Activated T-helper 1 cell treated with anti-CD3 and anti-CD28 coated beads, Interleukin-2, amount 50 U/mL, for 16 hours (primary cell): ENCODE data around the gene PHLPP1.

Source experiments
- DNase-seq, 2 donors: peaks; one replicate each; pipeline ENCODE4 v3.0.0-alpha.2; 2020; ENCODE audit warnings: low read depth in 1 of 2, low spot score in 1 of 2

The PHLPP1 gene

DNA sequence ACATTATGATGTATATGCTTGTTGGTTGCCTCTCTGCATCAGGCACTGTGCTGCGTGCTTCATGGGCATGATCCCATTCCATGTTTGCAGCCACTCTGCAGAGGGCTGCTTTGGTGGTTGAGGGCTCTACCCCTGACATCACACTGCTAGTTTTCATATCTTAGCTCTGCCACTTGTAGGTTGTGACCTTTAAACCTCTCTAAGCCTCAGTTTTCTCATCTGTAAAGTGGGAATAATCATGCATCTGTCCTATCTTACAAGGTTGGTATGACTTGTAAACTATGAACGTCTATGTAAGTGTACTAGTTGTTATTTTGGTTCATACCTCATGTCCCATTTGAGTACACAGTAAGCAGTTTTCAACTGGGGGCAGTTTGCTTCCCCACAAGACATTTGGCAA lies 260.4 kb downstream of the PHLPP1 start:
- no peak for DNase-seq

DNA sequence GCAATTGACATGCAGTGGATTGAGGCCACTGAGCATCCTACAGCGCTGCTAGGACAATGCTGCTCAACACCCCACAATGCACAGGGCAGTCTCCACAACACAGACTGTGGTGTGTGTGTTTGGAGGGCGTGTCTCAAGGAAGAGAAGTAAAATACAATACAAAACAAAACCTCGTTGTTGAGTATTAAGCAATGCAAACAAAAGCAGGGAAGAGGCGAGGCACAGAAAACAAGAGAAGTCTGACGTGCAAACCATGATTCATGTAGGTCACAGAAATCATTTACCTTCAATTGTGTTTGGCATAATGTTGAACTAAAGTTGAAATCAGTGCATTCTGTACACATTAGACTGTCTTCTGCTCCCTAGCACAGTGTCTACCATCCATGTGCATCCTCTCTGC lies 260.9 kb downstream of the PHLPP1 start:
- DNase-seq: no peak

DNA sequence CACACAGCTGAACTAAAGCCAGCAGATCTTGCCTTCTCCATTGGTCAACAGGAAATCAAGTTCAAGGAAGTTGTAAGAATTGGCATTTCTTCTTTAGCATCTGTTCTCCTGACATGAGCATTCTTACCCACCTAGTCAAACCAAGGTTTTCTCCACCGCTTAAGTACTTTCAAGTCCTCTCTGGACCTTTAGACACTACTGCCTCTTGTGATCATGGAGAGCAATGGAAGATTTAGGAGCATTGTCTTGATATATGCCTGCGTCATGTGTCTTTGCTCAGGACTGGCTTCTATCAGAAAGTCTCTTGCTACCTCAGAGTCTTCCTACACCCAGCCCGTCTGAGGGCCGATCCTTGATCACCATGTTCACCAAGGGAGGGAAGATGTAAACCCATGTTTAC lies 262.2 kb downstream of the PHLPP1 start:
- no peak for DNase-seq

DNA sequence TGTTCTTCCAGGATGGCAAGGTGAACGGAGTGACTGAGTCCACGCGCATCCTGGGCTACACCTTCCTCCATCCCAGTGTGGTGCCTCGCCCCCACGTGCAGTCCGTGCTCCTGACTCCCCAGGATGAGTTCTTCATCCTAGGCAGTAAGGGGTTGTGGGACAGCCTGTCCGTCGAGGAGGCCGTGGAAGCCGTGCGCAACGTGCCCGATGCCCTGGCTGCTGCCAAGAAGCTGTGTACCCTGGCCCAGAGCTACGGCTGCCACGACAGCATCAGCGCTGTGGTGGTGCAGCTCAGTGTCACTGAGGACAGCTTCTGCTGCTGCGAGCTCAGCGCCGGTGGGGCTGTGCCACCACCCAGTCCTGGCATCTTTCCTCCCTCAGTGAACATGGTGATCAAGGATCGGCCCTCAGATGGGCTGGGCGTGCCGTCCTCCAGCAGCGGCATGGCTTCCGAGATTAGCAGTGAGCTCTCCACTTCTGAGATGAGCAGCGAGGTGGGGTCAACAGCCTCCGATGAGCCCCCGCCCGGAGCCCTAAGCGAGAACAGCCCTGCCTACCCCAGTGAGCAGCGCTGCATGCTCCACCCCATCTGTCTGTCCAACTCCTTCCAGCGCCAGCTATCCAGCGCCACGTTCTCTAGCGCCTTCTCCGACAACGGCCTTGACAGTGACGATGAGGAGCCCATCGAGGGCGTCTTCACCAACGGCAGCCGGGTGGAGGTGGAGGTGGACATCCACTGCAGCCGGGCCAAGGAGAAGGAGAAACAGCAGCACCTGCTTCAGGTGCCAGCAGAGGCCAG lies 263.1 kb downstream of the PHLPP1 start:
- DNase-seq: no peak

DNA sequence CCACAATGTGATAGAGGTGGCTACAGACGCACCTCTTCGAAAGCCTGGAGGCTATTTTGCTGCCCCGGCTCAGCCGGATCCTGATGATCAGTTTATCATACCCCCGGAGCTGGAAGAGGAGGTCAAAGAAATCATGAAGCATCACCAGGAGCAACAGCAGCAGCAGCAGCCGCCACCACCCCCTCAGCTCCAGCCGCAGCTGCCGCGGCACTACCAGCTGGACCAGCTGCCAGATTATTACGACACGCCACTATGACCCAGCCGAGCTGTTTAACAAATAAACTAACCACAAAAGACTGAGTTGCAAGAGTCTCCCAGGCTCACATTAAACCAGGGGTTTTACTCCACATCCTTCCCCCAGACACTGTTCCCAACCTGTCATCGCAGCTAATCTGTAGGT lies 263.8 kb downstream of the PHLPP1 start:
- DNase-seq: no peak

DNA sequence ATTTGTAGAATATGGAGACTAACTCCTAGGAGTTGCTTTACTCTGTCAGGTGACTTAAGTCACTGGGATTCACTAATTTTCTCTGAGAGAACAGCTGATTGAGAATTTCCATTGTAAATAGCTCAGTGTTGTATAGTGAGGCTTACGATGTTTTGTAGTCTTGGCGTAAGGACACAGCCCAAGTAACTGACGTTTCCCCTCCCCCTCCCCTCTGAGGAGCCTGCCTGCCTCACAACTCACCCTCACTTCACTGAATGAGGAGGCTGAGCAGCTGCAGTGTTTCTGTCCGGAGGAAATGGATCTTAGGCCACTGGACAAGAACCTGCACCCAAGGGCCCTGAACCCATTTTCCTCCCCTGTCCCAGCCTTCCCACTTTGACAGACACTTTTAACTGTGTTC lies 264.6 kb downstream of the PHLPP1 start:
- DNase-seq: no peak

DNA sequence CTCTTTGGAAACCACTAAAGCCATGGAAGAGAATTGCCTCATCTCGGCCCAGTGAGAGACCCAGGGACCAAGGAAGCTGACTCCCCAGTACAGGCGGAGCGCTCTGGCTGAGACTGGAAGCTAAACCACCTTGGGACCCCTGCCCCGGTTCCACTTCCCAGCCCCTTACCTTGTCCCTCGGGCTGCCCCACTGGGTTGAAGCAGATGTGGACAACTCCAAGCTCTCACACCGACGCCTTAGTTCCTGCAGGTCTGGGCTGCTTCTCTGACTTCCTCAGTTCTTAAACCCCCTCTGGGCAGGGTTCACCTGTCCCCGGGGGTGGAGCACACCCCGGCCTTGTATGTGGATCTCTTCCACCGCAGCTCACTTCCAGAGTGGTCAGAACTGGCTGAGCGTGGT lies 266.2 kb downstream of the PHLPP1 start:
- DNase-seq: no peak

DNA sequence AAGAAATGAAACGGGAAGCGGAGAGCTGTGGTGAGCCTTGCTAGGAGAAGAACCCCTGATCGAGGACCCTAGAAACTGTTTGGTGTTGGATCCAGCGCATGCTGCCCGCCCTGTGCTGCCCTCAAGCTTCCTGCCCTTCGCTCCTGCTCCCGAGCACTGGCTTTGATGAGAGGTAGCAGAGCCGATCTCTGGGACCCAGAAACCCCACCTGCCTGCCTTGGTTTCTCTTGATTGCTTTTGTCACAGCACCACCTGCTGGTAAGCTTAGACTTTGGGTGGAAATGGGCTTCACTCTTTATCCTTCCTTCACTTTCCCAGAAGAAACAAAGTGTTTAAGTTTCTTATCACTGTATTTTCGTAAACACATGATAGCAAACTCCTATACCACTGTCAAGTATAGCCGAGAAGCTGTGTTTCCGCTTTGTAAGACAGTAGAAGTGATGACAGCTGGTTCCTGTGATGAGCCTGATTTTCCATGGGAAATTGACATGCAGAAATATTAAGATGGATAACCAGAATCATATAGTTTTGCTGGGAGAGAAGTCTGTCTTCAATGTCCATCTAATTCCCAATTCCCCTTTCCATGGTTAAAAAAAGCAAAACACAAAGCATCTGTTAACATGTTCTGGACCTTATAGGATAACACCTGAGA lies 267.4 kb downstream of the PHLPP1 start:
- peak in 1 of 2 donors; percentile 20 for DNase-seq

DNA sequence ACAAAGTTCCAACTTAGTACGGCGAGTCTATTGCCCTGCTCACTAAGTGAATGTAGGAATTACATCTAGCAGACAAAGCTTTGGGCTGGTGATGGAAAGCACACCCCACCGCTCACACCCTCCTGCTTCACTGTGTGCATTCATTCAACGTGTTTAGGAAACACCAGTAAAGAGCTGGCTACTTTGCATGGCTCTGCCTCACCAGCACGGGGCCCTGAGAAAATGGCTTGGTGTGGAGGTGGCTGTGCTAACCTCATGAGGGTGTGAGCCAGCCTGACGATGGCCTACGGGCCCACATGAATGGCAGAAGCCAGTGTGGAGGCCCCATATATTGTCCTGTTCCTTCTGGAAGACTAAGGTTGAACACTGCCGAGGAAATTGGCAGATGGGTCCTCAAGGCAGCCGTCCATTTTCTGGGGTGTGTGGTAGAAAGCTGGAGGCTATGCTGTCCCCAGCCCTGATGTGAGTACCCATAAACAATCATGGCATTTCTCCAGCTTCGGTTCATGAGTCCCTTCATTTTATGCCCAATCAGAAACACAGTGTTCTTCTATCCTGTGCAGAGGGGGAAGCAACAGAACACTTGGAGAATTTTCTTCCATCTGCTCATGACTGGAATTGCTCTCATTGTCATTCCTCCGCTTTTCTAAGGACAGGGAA lies 269.4 kb downstream of the PHLPP1 start:
- DNase-seq: no peak

DNA sequence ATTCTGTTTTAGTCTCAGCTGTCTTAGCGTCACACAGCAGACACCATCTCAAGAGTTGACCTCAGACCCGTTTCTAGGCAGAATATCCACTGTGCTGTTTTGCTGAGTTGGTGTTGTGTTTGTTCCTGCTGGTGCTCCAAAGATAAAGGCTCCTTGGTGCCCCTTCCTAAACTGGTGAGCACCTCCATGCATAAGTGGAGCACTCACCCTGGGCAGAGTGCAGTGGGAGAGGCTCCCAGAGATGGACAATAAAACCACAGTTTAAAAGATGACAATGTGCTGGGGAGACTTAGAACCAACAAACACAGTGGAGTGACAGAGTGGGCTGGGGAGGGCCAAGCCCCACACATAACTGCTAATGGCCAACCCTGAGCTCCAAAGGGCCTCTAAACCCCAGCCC lies 271.1 kb downstream of the PHLPP1 start:
- DNase-seq: no peak

DNA sequence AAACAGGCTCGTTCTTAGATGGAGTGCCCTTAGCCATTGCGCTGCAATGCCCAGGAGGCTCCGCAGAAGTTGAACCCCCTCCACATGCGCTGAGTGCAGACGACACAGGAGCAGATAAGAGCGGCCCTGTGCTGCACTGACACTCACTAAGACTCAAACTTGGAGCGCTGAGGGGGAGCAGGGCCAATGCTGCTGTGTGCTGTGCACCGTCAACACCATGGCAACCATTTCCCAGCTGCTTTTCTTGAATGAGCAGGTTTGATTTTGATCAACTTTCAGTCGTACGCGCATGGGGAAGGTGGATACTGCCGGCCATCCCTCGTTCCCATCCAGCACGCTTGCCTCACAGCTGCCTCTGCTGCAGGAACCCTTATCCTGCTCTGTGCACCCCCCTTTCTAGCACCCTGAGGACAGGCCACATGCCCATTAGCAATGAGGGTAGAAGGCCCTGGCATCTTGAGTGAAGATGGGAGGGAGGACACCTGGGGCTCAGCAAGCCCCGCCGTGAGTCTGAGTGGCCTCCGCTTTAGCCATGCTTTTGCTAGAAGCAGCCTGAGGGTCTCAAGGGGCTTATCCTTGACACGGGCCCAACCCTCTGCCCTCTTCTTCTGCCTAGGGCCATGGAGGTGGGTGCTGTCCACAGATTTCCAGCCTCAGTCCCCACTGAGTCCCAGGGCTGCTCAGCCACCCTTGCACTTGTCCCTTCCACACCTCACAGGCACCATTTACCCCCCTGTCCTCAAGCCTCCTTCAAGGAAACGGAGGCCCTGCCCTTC lies 271.9 kb downstream of the PHLPP1 start:
- DNase-seq: no peak

DNA sequence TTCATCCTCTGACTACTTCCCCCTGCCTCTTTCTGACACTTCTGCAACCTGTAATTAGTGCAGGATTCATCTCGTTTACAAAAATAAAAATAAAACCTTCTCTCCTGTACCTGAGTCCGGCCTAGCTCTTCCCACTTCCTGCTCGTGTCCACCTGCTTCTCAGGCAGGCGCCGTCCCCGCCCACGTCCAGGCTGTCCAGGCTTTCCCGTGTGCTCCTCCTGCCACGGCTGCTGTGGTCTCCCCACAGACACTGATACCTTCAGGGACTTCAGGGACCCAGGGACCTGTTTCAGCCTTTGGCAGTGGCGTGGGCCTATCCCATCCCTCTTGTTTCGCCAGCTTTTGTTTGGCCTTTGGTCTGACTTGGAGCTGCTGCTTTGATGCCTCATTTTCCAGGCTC lies 272.5 kb downstream of the PHLPP1 start:
- no peak for DNase-seq

DNA sequence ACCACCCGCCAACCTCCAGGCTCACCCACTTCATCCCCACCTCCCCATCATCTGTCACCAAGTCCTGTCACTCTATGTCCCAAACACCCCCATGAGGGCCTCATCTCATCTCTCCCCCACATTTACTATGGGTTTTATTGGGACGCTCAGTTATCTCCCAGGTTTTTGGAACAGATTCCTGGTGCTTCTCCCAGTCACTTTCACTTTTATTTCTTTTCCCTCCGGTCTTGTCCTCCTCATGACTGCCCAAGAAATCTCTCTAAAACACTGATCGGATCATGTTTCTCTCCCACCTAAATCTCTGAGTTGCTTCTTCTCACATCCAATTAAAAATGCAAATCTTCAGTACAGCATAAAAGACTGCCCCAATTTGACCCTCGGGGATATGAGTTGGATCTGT lies 273.1 kb downstream of the PHLPP1 start:
- DNase-seq: no peak

DNA sequence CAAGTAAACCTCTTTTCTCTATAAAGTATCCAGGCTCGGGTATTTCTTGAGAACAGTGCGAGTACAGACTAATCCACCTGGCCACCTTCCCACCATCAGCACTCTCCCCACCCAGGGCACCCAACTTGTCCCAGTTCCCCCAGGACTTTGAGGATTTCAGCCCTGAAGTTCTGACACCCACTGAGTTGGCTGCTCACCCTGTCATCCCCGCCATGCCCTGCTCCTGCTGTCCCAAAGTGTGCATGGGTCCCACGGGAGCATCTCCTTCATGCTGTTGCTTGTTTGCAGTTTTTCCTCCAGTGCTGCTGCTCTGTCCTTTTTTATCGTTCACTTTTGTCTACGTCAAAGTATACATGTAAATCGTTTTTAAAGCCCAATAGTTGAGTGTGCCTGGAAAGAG lies 273.9 kb downstream of the PHLPP1 start:
- DNase-seq: no peak

DNA sequence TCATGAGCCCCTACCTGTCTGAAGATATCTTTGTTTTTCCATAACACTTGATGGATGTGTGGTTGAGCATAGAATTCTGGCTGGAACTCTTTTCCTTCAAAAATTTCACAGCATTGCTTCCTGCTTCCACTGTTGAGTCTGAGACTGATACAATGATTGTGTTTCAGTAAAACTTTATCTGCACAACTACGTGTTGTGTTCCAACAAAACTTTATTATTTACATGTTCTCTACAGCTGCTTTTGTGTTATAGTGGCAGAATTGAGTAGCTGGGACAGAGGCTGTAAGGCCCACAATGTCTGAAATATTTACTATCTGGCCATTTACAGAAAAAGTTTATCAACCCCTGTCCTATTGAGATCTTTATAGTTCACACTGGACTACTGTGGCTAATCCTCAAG lies 275.3 kb downstream of the PHLPP1 start:
- DNase-seq: no peak

DNA sequence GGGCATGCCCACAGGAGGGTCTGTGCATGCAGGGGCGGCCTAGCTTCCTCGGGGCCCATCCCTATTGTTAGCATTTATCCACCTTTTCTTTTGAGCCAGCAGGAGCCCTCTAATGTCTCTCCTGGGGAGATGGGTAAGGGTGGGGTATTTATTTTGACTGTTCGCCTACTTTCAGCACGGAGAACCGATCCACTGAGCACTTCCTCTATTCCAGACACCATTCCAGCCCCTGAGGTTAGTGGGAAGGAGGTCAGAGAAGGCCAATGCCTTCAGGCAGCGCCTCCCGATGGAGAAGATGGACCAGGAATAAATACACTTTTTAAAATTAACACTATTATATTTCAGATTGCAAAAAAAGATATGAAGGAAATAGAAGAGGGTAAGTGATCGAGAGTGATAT lies 276.0 kb downstream of the PHLPP1 start:
- DNase-seq: no peak

DNA sequence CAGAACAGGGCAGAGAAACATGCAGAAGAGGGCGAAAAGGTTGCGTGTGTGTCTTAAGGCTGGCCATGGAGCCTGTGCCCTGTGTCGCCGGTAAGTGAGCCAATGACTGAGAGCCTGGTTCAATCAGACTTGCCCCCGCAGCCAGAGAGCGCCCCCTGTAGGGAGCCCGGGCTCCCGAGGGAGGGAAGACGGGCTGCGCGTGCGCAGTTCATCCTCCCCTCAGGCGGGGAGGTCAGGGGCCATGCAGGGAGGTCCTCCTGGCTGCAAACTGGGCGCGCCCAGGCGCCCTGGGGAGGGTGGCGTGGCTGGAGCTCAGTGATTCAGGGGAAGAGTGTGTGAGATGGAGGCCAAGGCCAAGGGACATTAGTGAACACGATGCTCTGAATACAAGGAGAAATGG lies 276.6 kb downstream of the PHLPP1 start:
- DNase-seq: no peak

DNA sequence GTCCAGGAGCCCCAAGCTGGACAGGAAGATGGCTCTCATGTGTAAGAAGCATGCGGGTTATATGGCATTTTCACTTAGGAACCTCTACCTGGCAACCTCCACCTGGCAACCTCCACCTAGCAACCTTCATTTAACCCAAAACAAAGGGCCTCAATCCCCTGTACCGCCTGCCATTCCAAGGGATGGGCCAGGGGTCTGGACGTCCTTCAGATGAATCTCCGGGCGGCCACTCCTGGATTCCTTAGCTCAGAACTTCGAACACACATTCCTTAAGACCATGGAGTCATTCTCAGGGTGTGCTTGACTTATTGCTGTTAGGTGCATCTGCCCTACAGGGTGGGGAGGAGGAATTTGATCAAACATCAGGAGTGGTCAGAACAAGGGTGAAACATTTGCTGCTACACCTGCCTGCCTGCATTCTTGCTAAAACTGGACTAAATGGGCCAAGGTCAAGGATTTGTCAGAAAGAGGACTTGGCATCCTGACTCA lies 277.6 kb downstream of the PHLPP1 start:
- DNase-seq: no peak

DNA sequence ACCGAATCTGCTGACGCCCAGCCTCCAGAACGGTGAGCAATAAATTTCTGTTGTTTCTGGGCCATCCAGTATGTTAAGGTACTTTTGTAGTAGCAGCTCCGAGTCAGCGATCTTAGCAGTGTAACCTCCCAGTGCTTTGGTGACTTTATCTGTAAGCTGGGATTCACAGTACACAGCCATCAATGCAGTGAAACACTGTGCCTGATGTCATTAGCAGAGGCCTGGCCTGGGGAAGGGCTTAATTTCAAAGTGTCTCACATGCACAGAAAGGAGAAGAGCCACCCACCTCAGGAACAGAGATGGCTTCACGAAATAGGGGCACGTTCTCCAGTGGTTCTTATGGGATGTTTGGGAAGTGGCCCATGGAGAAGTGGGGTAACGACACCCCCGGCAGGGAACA lies 281.2 kb downstream of the PHLPP1 start:
- DNase-seq: no peak

DNA sequence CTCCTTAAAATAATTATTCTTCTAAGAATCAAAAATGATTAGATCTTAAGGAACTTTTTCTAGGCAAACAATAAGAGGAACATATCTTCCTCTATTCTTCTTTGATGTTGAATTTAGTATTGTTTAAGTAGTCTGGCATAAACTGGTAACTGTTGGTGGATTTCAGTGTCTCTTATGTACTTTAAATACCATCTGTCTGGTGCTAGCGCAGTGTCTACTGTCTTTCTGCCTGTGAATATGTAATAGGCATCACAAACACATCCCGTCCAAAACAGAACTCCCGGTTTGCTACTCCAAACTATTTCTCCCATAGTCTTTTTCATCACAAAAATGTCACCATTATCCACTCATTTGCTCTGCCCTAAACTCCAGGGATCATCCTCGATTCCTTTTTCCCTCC lies 281.7 kb downstream of the PHLPP1 start:
- no peak for DNase-seq

DNA sequence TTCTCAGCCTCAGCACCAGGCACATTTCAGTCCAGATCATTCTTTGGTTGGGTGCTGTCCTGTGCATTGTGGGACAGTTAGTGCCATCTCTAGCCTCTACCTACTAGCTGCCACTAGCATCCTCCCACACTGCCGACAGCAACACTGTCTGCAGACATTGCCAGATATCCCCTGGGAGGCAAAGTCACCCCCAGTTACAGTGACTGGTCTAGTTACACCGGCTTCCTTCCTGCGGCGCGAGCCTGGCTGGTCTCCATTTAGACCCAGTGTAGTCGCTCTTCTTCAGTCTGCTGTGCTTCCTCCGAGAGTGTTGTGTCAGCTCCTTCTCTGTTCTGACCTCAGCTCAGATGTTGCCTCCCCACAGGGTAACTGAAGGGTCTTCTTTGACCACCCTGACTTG lies 283.1 kb downstream of the PHLPP1 start:
- no peak for DNase-seq

DNA sequence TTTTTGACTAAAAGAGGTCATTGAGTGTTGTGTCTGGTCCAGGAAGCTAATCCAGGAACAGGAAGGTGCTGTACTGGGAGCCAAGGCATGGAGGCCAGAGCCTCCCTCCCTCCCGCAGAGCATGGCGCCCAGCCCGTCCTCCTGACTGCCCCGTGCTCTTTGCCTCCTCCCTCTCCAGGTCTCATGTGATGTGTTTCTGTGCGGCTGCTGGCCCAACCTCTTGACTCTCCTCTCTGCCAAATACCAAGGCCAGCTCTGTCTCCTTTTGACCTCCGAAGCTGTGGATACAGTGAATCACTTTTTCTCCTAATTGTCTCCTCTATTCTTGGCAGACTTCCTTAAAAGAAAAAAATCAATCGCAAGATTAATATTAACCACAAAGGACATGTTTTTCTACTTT lies 284.1 kb downstream of the PHLPP1 start:
- no peak for DNase-seq
